ENCODE results near the gene HRH3. TPM values are rescaled to one million over a fixed set of nuclear protein-coding genes. Genes with fewer than 3 reads are reported as not detected.

Gene HRH3
- total RNA-seq, 1 donor from 2014 or later = 0.21 TPM

GRCh38 chr20:62236200-62236599, 16.1 kb upstream of the HRH3 start:
- Histone ChIP-seq H3K36me3 (no peaks in the 10 kb centered on the region), H3K27me3 (no peaks in the 10 kb centered on the region), H3K27ac (no peak overlapping the region), H3K4me3 (no peak overlapping the region), H3K9me3 (no peaks in the 10 kb centered on the region), H3K4me1 (peaks cover 2 to 7% of the 10 kb centered on the region in 2 donors)
- no peak for DNase-seq (ENCODE audit: low spot score in 2 of 2)
- TF ChIP-seq CTCF (IDR thresholded peaks at IDR 0.05) = no peak
- intact Hi-C loops (cut with DNase I) = loop anchor here (5.0 to 10.0 kb wide), 3 partner anchors 171 to 699 kb away; partner anchors contain the start of genes CABLES2, GID8 and TAF4

GRCh38 chr20:62235777-62236157, 15.7 kb upstream of the HRH3 start:
- no peak overlapping the region for H3K27ac ChIP-seq
- no peaks in the 10 kb centered on the region for H3K36me3 ChIP-seq
- H3K27me3 ChIP-seq = no peaks in the 10 kb centered on the region
- TF ChIP-seq CTCF (IDR thresholded peaks at IDR 0.05) = no peak
- intact Hi-C loops (cut with DNase I) = loop anchor here (5.0 to 10.0 kb wide), 3 partner anchors 171 to 699 kb away; partner anchors contain the start of genes CABLES2, GID8 and TAF4
- H3K4me1 ChIP-seq = peaks cover 2 to 7% of the 10 kb centered on the region in 2 donors
- no peak for DNase-seq (ENCODE audit: low spot score in 2 of 2)
- no peaks in the 10 kb centered on the region for H3K9me3 ChIP-seq
- H3K4me3 ChIP-seq = no peak overlapping the region

- Histone ChIP-seq H3K27me3 (no peaks in the 10 kb centered on the region), H3K27ac (no peak overlapping the region), H3K9me3 (no peaks in the 10 kb centered on the region), H3K4me3 (no peak overlapping the region), H3K4me1 (peaks cover 2 to 7% of the 10 kb centered on the region in 2 donors), H3K36me3 (no peaks in the 10 kb centered on the region)
- intact Hi-C loops (cut with DNase I) = loop anchor here (5.0 to 10.0 kb wide), 3 partner anchors 170 to 700 kb away; partner anchors contain the start of genes CABLES2, GID8 and TAF4
- DNase-seq (ENCODE audit: low spot score in 2 of 2) = no peak
- no peak for TF ChIP-seq CTCF (IDR thresholded peaks at IDR 0.05)
These were observed 15.1 kb upstream of the HRH3 start for GRCh38 chr20:62235001-62235776.

GRCh38 chr20:62234339-62234738, 14.3 kb upstream of the HRH3 start:
- Histone ChIP-seq H3K27ac (no peak overlapping the region), H3K4me3 (no peak overlapping the region), H3K4me1 (peaks cover under 1 to 2% of the 10 kb centered on the region in 2 donors), H3K9me3 (no peaks in the 10 kb centered on the region), H3K36me3 (no peaks in the 10 kb centered on the region), H3K27me3 (no peaks in the 10 kb centered on the region)
- no peak for DNase-seq (ENCODE audit: low spot score in 2 of 2)
- intact Hi-C loops (cut with DNase I) = loop anchor here (10.0 kb wide), 2 partner anchors 170 to 700 kb away; partner anchors contain the start of genes GID8 and TAF4
- no peak for TF ChIP-seq CTCF (IDR thresholded peaks at IDR 0.05)

GRCh38 chr20:62233684-62234083, 13.6 kb upstream of the HRH3 start:
- no peak for DNase-seq (ENCODE audit: low spot score in 2 of 2)
- H3K27me3 ChIP-seq = no peaks in the 10 kb centered on the region
- no peak for TF ChIP-seq CTCF (IDR thresholded peaks at IDR 0.05)
- H3K4me3 ChIP-seq = no peak overlapping the region
- H3K4me1 ChIP-seq = no peaks in the 10 kb centered on the region
- H3K9me3 ChIP-seq = no peaks in the 10 kb centered on the region
- intact Hi-C loops (cut with DNase I) = loop anchor here (10.0 kb wide), 2 partner anchors 169 to 701 kb away; partner anchors contain the start of genes GID8 and TAF4
- H3K27ac ChIP-seq = no peak overlapping the region
- H3K36me3 ChIP-seq = no peaks in the 10 kb centered on the region

All from ascending aorta (tissue), 2 donors.